ENCODE measurements around the gene PTPN9.

GRCh38 chr15:75416584-75416983 lies 162.5 kb downstream of the PTPN9 start:
- TF ChIP-seq EZH2 (IDR thresholded peaks at IDR 0.05; ENCODE audit: insufficient read depth, poor library complexity, severe bottlenecking) (no peak), EZH2phosphoT487 (IDR thresholded peaks at IDR 0.05; ENCODE audit: insufficient read depth, low read depth) (no peak)

All from GM23248 (cell line).